Psoas muscle (tissue), 8 donors: ENCODE data around the gene ST6GALNAC6. TPM values are rescaled to one million over a fixed set of nuclear protein-coding genes. Genes with fewer than 3 reads are reported as not detected.

Experiments
- ATAC-seq, 4 donors: fragments of 200-7000 bp; cut with Tn5 transposase; one replicate each; pipeline ENCODE4 v1.9.1; 2020; ENCODE audit warnings: moderate library complexity in 3 of 4, mild to moderate bottlenecking in 2 of 4
- DNase-seq, 2 donors: peaks; one replicate each; pipeline ENCODE4 v3.0.0-alpha.2; 2020
- H3K27ac ChIP-seq: fragments of 200-600 bp; one replicate; pipeline ENCODE4 v1.8.0; 2022
- H3K27me3 ChIP-seq, 3 donors: fragments of 200-600 bp in 1 of 3; one replicate each; pipeline versions ENCODE4 v1.6.1 to v1.8.0; 2013 to 2022; ENCODE audit warnings: low read length in 2 of 3, mild to moderate bottlenecking in 2 of 3, moderate library complexity in 1 of 3; ENCODE audit not compliant: insufficient read depth in 3 of 3
- H3K36me3 ChIP-seq, 2 donors: fragments of 200-600 bp in 1 of 2; one replicate each; pipeline versions ENCODE4 v1.6.1 to v1.8.0; 2013 to 2022; ENCODE audit warnings: low read depth in 1 of 2, mild to moderate bottlenecking in 1 of 2, moderate library complexity in 1 of 2; ENCODE audit not compliant: insufficient read depth in 1 of 2
- H3K4me1 ChIP-seq: fragments of 200-600 bp; one replicate; pipeline ENCODE4 v1.8.0; 2022
- H3K4me3 ChIP-seq: fragments of 200-600 bp; one replicate; pipeline ENCODE4 v1.8.0; 2022; ENCODE audit warnings: mild to moderate bottlenecking
- H3K9me3 ChIP-seq: fragments of 200-600 bp; one replicate; pipeline ENCODE4 v1.8.0; 2022
- WGBS, 3 donors: extraction: QIAGEN DNeasy Blood & Tissue Kit; methylation state at CpG; one replicate each; pipeline versions ENCODE4 v1.1.6 to v1.1.7; 2013; 5-methylcytosine and 5-hydroxymethylcytosine counted together
- intact Hi-C, 2 donors: fragments of 100-400 bp; cut with DNase I; formaldehyde crosslinking; loops; one replicate each; pipeline versions ENCODE4 v1.11.0 to v1.14.2; 2022
- polyA plus RNA-seq, 3 donors: library from polyadenylated mRNA; stranded (reverse); fragments of 200-250 nt; gene quantifications; one replicate each; pipeline ENCODE4 v1.2.3, GENCODE V29; 2013
- total RNA-seq, 4 donors: library from RNA; stranded (reverse); fragmentation: NEBNext Ultra II Directional in 2 of 4; extraction: Animal tissue kit (Norgen Biotek cat#: 25700) in 2 of 4; gene quantifications; one replicate each; pipeline versions ENCODE4 v1.2.1 to v1.2.4, GENCODE V29; 2021 to 2023
- TF ChIP-seq, protein P1 (sequence below): fragments of 200-600 bp; IDR thresholded peaks from one replicate; pipeline ENCODE4 v1.8.0; 2022; ENCODE audit warnings: antibody characterized with exemption
- donor health status: healthy with polysubstance abuse.
- donor health status: DM: no; HTN: no; CAD: no; lungs with moderate emphysema.
- donor health status: Bipolar disorder and iron deficiency.
- donor health status: healthy.
- donor health status: DM: yes; HTN: yes; CAD: no.
- donor health status: DM: no; HTN: no; CAD: no.
- donor health status: DM: no; HTN: no; CAD: no.
- donor health status: DM: yes; HTN: yes; CAD: no.

The ST6GALNAC6 gene
- total and polyA plus RNA-seq, 7 donors = 18.5 to 35.5 (median 25.0) TPM

DNA sequence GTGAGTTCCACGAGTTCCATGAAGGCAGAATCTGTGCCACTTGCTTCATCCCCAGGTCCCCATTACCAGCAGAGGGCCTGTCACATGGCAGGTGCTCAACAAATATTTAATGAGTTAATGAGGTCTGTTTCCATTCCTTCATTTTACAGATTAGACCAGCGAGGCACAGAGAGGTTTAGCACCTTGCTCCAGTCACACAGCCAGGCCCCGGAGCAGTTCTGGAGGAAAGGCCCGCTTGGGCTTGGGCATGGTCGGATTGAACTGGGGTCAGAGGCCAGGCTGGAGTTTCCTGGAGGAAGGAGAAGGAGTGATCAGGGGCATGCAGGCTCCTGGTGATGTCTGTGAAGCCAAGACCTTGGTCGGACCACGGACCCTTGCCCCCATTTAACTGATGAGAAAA lies 21.4 kb upstream of the ST6GALNAC6 start:
- H3K27me3 ChIP-seq = peaks cover 0 to 6% (median 0%) of the 10 kb centered on the region in 3 donors
- TF ChIP-seq, protein P1, sequence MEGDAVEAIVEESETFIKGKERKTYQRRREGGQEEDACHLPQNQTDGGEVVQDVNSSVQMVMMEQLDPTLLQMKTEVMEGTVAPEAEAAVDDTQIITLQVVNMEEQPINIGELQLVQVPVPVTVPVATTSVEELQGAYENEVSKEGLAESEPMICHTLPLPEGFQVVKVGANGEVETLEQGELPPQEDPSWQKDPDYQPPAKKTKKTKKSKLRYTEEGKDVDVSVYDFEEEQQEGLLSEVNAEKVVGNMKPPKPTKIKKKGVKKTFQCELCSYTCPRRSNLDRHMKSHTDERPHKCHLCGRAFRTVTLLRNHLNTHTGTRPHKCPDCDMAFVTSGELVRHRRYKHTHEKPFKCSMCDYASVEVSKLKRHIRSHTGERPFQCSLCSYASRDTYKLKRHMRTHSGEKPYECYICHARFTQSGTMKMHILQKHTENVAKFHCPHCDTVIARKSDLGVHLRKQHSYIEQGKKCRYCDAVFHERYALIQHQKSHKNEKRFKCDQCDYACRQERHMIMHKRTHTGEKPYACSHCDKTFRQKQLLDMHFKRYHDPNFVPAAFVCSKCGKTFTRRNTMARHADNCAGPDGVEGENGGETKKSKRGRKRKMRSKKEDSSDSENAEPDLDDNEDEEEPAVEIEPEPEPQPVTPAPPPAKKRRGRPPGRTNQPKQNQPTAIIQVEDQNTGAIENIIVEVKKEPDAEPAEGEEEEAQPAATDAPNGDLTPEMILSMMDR = no peak
- H3K9me3 ChIP-seq = no peaks in the 10 kb centered on the region
- intact Hi-C loops = loop anchor here (1.0 to 10.0 kb wide), 4 partner anchors 136 to 418 kb away; partner anchors contain the start of gene CDK9 (in 1 of the 2)
- DNase-seq (no peak), ATAC-seq (no peak)
- no peak overlapping the region for H3K4me3 ChIP-seq
- no peak overlapping the region for H3K27ac ChIP-seq
- H3K4me1 ChIP-seq = peaks cover 31% of the 10 kb centered on the region
- no peaks in the 10 kb centered on the region for H3K36me3 ChIP-seq
- 83 to 95% (median 92%) methylated on average over 7 of the region's 7 CpGs for WGBS, 3 donors

DNA sequence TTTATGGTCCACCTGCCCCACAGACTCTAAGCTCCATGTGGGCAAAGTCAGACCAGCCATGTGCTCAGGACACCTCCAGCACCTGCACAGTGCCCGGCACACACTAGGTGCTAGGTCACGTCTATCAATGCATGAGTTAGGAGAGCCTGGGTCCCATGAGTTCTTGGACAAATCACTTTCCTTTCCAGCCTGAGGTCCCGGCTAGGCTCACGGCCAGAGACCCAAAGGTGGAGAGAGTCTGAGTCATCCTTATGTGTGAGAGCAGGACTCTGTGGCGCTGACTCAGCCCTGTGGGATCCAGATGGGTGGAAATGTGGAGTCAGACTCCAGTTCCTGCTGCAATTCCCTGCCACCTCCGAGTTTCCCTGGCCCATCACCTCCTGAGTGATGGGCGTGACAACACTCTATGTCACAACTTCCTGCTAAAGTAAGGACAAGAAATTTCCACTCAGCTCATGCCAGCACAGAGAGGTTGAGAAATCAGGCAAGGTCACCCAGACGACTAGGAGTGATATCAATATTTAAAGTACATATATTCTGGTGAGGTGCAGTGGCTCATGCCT lies 19.9 kb upstream of the ST6GALNAC6 start:
- 49 to 64% (median 54%) methylated on average over 8 of the region's 8 CpGs for WGBS, 3 donors
- peak in 3 of 4 donors; percentile 21 to 57 (median 53) for ATAC-seq

DNA sequence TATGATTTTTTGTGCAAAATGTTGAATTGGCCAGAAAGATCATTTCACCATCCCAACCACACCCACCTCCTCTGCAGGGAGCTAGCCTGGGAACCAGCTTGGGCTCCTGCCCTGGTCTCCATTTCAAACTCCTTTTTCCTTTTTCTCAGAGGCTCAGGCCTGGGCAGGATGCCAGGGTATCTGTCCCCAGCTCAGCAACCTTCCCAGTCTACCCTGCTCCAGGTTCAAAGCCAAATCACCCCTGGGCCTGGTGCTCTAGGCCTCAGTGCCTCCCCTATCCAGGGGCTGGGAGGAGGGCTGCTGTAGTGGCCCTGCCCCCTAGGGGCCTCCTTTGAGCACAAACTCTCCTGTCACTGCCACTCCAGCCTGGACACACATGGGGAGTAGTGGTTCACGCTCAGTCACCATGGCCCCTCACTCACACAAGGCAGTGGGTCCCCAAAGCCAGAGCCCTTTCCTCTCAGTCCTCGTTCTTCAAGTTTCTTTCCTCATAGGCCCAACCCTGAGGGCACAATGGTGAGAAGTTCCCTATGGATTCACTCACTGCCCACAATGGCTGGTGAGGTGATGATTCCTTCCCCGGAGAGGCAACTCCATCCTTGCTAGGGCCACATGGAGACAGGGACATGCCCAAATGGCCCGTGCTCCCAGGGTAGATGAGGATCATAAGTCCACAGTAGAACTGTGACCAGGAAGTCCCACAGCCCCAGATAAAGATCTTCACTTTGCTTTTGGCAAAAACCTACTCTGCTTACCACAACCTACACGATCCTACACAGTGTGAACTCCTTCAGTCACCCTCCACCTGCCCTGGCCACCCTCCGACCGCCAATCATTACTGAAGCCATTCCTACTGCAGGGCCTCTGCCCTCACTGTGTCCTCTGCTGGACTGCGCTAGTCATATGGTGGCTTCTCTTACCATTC lies 19.0 kb upstream of the ST6GALNAC6 start:
- peaks cover 0 to 6% of the 10 kb centered on the region in 2 donors for H3K36me3 ChIP-seq
- no peak for ATAC-seq
- TF ChIP-seq, protein P1 = no peak
- WGBS, 3 donors = 88 to 95% (median 89%) methylated on average over 8 of the region's 8 CpGs
- H3K27me3 ChIP-seq = no peaks in the 10 kb centered on the region
- DNase-seq = peak in 1 of 2 donors; percentile 59
- H3K9me3 ChIP-seq = no peaks in the 10 kb centered on the region
- peaks cover 39% of the 10 kb centered on the region for H3K4me1 ChIP-seq
- H3K4me3 ChIP-seq = no peak overlapping the region
- peak overlapping the region; percentile 44 for H3K27ac ChIP-seq
- intact Hi-C loops = loop anchor here (2.0 to 5.0 kb wide), 5 partner anchors 46 to 416 kb away; partner anchors contain the start of genes CDK9 (in 1 of the 2) and TOR2A (in 1 of the 2)

More for the DNA sequence above, 19.9 kb upstream of the ST6GALNAC6 start:
- Histone ChIP-seq H3K27ac (peak overlapping the region; percentile 44), H3K27me3 (no peaks in the 10 kb centered on the region), H3K9me3 (no peaks in the 10 kb centered on the region), H3K4me3 (no peak overlapping the region), H3K36me3 (no peaks in the 10 kb centered on the region), H3K4me1 (peaks cover 39% of the 10 kb centered on the region)
- TF ChIP-seq, protein P1 = no peak
- DNase-seq = peak; percentile 93 to 94
- intact Hi-C loops = loop anchor here (2.0 to 5.0 kb wide), 5 partner anchors 47 to 417 kb away; partner anchors contain the start of genes CDK9 (in 1 of the 2) and TOR2A (in 1 of the 2)

DNA sequence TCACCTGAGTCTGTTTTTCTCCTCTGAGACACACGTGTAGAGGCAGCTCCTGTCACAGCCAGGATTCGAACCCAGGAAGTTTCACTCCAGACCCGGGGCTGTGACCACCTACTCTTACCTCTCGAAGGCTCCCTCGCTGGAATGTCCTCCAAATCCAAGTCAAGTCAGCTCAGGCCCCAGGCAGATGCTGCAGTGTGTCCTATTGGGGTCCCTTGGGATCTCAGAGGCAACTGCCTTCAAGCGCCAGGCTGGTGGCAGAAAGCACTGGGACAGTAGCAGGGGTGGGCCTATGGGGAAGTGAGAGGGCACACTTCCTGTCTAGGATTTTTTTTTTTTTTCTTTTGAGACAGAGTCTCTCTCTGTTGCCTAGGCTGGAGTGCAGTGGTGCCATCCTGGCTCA lies 18.2 kb upstream of the ST6GALNAC6 start:
- WGBS, 3 donors = 54 to 71% (median 54%) methylated on average over 6 of the region's 6 CpGs
- no peak overlapping the region for H3K27ac ChIP-seq
- peak in 1 of 2 donors; percentile 48 for DNase-seq

More for the DNA sequence above, 18.2 kb upstream of the ST6GALNAC6 start:
- TF ChIP-seq, protein P1 = no peak
- ATAC-seq = no peak
- Histone ChIP-seq H3K9me3 (no peaks in the 10 kb centered on the region), H3K4me1 (peaks cover 39% of the 10 kb centered on the region), H3K4me3 (peak overlapping the region; percentile 37), H3K36me3 (peaks cover 0 to 11% of the 10 kb centered on the region in 2 donors), H3K27me3 (no peaks in the 10 kb centered on the region)
- intact Hi-C loops = loop anchor here (2.0 to 5.0 kb wide), 5 partner anchors 45 to 415 kb away; partner anchors contain the start of genes CDK9 (in 1 of the 2) and TOR2A (in 1 of the 2)
